ENCODE data around the gene GRIN2A.

GRIN2A gene

DNA sequence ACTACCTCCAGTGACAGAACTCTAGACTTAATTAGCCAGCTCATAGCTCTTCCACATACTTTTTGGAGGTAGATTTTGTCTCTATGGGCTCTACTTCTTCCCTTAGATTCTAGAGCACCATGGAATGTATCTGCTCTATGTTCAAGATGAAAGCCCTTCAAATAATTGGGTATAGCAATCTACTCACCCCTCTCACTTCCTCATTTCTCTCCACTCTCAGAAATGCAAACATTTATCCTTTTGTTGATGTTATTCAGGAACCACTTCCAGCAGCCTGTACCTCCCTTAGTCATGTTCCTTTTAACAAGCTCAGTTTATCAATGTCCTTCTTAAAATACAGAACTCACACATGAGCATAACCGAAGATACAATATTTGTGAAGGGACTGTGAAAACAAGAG is 78.5 kb downstream of the GRIN2A start:
- Histone ChIP-seq H3K27me3 (ENCODE audit: insufficient read depth, low read length) (no peaks in the 10 kb centered on the region), H3K27ac (ENCODE audit: low read length) (no peak overlapping the region), H3K9me3 (ENCODE audit: insufficient read depth, low read depth, low read length) (no peaks in the 10 kb centered on the region), H3K9ac (ENCODE audit: low read depth, low read length) (no peak overlapping the region), H3K4me1 (ENCODE audit: insufficient read depth, low read length) (no peaks in the 10 kb centered on the region), H3K36me3 (ENCODE audit: insufficient read depth, low read depth, low read length) (no peaks in the 10 kb centered on the region), H3K4me3 (ENCODE audit: low read length) (no peak overlapping the region)

DNA sequence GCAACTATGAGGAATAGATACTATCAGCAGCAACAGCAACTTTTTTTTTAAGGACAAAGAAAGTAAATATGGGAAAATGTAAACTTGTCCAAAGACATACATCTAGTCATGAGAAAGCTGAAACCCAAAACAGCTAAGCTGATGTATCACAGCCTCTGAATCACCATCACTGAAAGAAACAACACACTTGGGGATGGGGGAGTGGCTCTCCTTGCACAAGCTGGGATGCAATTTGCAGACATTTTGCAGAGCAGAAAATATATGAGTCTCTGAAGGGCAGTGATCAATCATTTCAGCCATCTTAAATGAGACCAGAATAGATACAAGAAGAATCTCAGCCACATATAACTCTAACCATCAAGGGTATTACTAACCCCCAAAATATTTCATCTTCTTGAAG is 79.1 kb downstream of the GRIN2A start:
- no peak overlapping the region for H3K4me3 ChIP-seq (ENCODE audit: low read length)
- H3K9me3 ChIP-seq (ENCODE audit: insufficient read depth, low read depth, low read length), result no peaks in the 10 kb centered on the region
- no peaks in the 10 kb centered on the region for H3K4me1 ChIP-seq (ENCODE audit: insufficient read depth, low read length)
- no peak overlapping the region for H3K27ac ChIP-seq (ENCODE audit: low read length)
- H3K36me3 ChIP-seq (ENCODE audit: insufficient read depth, low read depth, low read length), result no peaks in the 10 kb centered on the region
- H3K27me3 ChIP-seq (ENCODE audit: insufficient read depth, low read length), result no peaks in the 10 kb centered on the region
- H3K9ac ChIP-seq (ENCODE audit: low read depth, low read length), result no peak overlapping the region

DNA sequence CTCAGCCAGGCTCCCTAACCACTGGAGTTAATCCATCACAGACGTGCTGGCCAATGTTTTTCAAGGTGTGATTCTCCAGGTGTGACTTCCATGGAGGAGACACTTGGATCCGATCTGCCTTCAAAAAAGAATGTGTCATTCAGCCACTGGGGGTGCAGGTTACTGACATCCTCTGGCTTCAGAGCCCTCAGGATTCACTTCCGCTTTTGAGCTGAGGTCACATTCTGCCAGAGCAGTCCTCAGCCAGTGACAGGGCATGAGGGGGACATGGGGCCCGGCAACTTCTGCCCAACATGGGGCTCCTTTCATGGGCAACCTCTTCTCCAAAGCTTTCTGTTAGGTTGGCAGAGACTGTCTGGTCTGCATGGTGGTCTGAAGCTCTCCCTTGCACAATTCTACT is 81.4 kb downstream of the GRIN2A start:
- Histone ChIP-seq H3K4me1 (ENCODE audit: insufficient read depth, low read length) (no peaks in the 10 kb centered on the region), H3K36me3 (ENCODE audit: insufficient read depth, low read depth, low read length) (no peaks in the 10 kb centered on the region), H3K9ac (ENCODE audit: low read depth, low read length) (no peak overlapping the region), H3K27me3 (ENCODE audit: insufficient read depth, low read length) (no peaks in the 10 kb centered on the region), H3K4me3 (ENCODE audit: low read length) (no peak overlapping the region), H3K27ac (ENCODE audit: low read length) (no peak overlapping the region), H3K9me3 (ENCODE audit: insufficient read depth, low read depth, low read length) (peaks cover 3% of the 10 kb centered on the region; the same call in 1 of the 2 replicates)

DNA sequence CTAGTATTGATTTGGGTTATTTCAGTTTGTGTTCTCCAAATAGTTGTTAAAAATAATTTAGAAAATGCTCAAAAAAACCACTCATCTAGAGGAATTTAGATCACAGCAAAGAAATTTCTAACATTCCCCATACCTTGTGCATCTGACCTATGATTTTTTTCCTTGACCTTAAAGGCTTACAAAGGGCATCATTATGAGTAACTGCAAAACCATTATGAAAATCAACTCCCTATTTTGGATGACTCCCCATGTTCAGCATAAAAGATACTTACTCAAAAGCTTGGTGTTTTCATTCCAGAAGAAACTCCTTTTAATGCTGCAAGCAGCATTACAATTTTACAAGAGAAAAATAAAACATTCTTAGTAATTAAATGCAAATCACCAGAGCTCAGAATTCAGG is 83.2 kb downstream of the GRIN2A start:
- no peaks in the 10 kb centered on the region for H3K4me1 ChIP-seq (ENCODE audit: insufficient read depth, low read length)
- no peaks in the 10 kb centered on the region for H3K36me3 ChIP-seq (ENCODE audit: insufficient read depth, low read depth, low read length)
- H3K9ac ChIP-seq (ENCODE audit: low read depth, low read length), result no peak overlapping the region
- peaks cover 3% of the 10 kb centered on the region; the same call in 1 of the 2 replicates for H3K9me3 ChIP-seq (ENCODE audit: insufficient read depth, low read depth, low read length)
- H3K4me3 ChIP-seq (ENCODE audit: low read length), result no peak overlapping the region
- H3K27ac ChIP-seq (ENCODE audit: low read length), result no peak overlapping the region
- H3K27me3 ChIP-seq (ENCODE audit: insufficient read depth, low read length), result no peaks in the 10 kb centered on the region

DNA sequence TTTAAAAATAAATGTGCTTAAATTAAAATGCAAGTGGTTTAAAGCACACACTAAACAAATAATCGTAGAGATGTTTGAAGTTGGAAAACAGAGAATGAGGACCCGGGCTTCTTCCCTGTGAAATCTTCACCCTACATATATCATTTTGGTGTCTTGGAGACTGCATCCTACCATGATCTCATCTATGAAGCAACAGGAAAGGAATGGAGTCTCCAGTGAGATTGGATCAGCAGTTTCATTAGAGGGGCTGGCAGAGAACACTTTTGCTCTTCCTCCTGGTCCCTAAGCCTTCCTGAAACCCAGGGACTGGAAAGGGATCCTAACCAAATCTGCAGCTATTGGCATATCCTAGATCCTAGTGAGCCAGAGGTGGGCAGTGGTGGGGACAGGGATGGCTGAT is 85.0 kb downstream of the GRIN2A start:
- no peak overlapping the region for H3K27ac ChIP-seq (ENCODE audit: low read length)

DNA sequence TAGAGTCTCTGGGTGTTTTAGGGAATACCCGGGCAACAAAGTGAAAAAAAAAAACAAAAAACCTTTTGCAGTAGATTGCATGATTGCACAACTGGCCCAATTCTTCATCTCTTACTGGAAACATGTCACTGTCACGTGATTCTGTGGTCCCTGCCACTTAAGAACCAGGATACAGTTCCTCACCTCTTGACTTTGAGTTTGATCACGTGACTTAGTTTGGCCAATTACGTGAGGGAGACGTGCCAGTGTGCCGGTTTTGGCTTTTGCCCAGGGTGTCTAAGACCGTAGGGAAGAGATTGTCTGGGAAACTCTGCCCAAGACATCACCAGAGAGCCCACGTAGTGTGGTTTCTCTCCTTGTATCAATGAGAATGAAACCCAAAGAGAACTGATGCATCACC is 88.7 kb downstream of the GRIN2A start:
- Histone ChIP-seq H3K4me3 (ENCODE audit: low read length) (no peak overlapping the region), H3K27ac (ENCODE audit: low read length) (no peak overlapping the region), H3K36me3 (ENCODE audit: insufficient read depth, low read depth, low read length) (no peaks in the 10 kb centered on the region), H3K9ac (ENCODE audit: low read depth, low read length) (no peak overlapping the region), H3K4me1 (ENCODE audit: insufficient read depth, low read length) (no peaks in the 10 kb centered on the region), H3K9me3 (ENCODE audit: insufficient read depth, low read depth, low read length) (peaks cover 3% of the 10 kb centered on the region; the same call in 1 of the 2 replicates), H3K27me3 (ENCODE audit: insufficient read depth, low read length) (no peaks in the 10 kb centered on the region)

More for the DNA sequence above, 85.0 kb downstream of the GRIN2A start:
- Histone ChIP-seq H3K4me3 (ENCODE audit: low read length) (no peak overlapping the region), H3K27me3 (ENCODE audit: insufficient read depth, low read length) (no peaks in the 10 kb centered on the region), H3K9me3 (ENCODE audit: insufficient read depth, low read depth, low read length) (peaks cover 3% of the 10 kb centered on the region; the same call in 1 of the 2 replicates), H3K9ac (ENCODE audit: low read depth, low read length) (no peak overlapping the region), H3K4me1 (ENCODE audit: insufficient read depth, low read length) (no peaks in the 10 kb centered on the region), H3K36me3 (ENCODE audit: insufficient read depth, low read depth, low read length) (no peaks in the 10 kb centered on the region)

DNA sequence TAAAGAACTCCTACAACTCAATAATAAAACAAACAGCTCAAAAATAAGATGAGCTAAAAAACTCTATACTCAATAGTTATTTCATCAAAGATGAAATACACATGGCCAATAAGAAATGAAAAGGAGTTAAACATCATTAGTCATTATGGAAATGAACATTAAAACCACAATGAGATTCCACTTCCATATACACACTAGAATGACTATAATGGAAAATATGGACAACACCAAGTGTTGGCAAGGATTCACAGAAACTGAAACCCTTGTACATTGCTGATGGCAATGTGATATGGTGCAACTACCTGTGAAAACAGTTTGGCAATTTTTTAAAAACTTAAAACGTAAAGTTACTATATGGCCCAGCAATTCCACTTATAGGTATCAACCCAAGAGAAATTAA is 91.4 kb downstream of the GRIN2A start:
- H3K9me3 ChIP-seq (ENCODE audit: insufficient read depth, low read depth, low read length), result no peaks in the 10 kb centered on the region
- no peak overlapping the region for H3K27ac ChIP-seq (ENCODE audit: low read length)
- H3K36me3 ChIP-seq (ENCODE audit: insufficient read depth, low read depth, low read length), result no peaks in the 10 kb centered on the region
- H3K9ac ChIP-seq (ENCODE audit: low read depth, low read length), result no peak overlapping the region
- no peaks in the 10 kb centered on the region for H3K4me1 ChIP-seq (ENCODE audit: insufficient read depth, low read length)
- H3K27me3 ChIP-seq (ENCODE audit: insufficient read depth, low read length), result no peaks in the 10 kb centered on the region
- H3K4me3 ChIP-seq (ENCODE audit: low read length), result no peak overlapping the region

DNA sequence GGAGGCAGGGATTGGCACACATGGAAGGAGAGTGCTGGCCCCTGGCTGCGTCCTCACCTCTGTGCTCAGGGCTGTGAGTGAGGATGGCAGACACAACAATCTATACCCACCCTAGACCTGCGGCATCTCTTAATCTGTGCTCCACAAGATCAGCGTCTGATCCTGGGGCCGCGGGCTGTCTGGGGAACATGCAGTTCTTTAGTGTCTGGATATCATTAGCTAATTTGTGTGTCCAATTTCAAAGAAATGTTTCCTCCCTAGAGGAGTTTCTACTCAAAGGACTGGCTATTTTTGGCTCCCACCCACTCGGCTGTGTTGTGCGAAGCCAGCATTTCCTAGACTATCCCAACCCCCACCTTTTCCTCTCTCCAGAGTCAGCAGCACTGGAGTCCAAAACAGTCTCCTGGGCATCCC is 93.8 kb downstream of the GRIN2A start:
- H3K4me1 ChIP-seq (ENCODE audit: insufficient read depth, low read length), result no peaks in the 10 kb centered on the region
- H3K27ac ChIP-seq (ENCODE audit: low read length), result no peak overlapping the region
- H3K9me3 ChIP-seq (ENCODE audit: insufficient read depth, low read depth, low read length), result no peaks in the 10 kb centered on the region
- H3K36me3 ChIP-seq (ENCODE audit: insufficient read depth, low read depth, low read length), result no peaks in the 10 kb centered on the region
- H3K9ac ChIP-seq (ENCODE audit: low read depth, low read length), result no peak overlapping the region
- no peak overlapping the region for H3K4me3 ChIP-seq (ENCODE audit: low read length)
- H3K27me3 ChIP-seq (ENCODE audit: insufficient read depth, low read length), result no peaks in the 10 kb centered on the region

DNA sequence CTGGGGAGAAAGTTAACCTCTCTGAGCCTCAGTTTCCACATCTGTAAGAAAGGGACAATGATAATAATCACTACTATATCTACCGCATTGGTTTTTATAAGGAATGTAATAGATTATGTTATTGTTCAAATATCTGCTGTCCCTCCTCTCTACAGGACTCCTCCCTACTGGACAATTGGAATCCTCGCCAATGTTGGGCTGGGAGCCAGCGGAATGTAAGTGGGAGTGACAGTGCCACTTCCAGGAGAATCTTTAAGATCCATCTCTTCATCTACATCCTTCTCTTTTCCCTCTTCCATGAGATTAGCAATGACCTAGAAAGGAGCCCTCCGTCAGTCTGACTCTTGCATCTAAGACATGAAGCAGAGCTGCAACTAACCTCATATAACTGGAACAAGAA is 95.1 kb downstream of the GRIN2A start:
- Histone ChIP-seq H3K9me3 (ENCODE audit: insufficient read depth, low read depth, low read length) (no peaks in the 10 kb centered on the region), H3K27ac (ENCODE audit: low read length) (no peak overlapping the region), H3K4me3 (ENCODE audit: low read length) (no peak overlapping the region), H3K4me1 (ENCODE audit: insufficient read depth, low read length) (no peaks in the 10 kb centered on the region), H3K27me3 (ENCODE audit: insufficient read depth, low read length) (no peaks in the 10 kb centered on the region), H3K36me3 (ENCODE audit: insufficient read depth, low read depth, low read length) (no peaks in the 10 kb centered on the region), H3K9ac (ENCODE audit: low read depth, low read length) (no peak overlapping the region)

DNA sequence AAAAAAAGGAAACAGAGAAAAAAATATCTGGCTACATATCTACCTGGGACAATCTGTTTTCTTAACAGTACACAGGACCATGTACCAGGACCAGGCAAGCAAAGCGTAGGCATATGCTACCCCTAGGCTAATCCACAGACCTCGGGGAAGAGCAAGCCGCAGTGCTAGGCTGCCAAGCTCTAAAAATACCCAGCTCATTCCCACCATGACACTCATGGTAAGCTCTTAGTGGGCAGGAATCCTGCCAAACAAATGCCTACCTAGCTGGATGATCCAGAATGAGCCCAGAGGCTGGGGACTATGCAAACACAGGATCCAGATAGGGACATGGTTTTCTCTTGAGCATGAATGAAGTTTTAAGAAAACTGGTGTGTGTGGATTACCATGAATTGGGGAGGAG is 95.6 kb downstream of the GRIN2A start:
- no peak overlapping the region for H3K27ac ChIP-seq (ENCODE audit: low read length)
- no peaks in the 10 kb centered on the region for H3K36me3 ChIP-seq (ENCODE audit: insufficient read depth, low read depth, low read length)
- no peaks in the 10 kb centered on the region for H3K9me3 ChIP-seq (ENCODE audit: insufficient read depth, low read depth, low read length)
- H3K27me3 ChIP-seq (ENCODE audit: insufficient read depth, low read length), result no peaks in the 10 kb centered on the region
- H3K4me3 ChIP-seq (ENCODE audit: low read length), result no peak overlapping the region
- no peak overlapping the region for H3K9ac ChIP-seq (ENCODE audit: low read depth, low read length)
- no peaks in the 10 kb centered on the region for H3K4me1 ChIP-seq (ENCODE audit: insufficient read depth, low read length)

DNA sequence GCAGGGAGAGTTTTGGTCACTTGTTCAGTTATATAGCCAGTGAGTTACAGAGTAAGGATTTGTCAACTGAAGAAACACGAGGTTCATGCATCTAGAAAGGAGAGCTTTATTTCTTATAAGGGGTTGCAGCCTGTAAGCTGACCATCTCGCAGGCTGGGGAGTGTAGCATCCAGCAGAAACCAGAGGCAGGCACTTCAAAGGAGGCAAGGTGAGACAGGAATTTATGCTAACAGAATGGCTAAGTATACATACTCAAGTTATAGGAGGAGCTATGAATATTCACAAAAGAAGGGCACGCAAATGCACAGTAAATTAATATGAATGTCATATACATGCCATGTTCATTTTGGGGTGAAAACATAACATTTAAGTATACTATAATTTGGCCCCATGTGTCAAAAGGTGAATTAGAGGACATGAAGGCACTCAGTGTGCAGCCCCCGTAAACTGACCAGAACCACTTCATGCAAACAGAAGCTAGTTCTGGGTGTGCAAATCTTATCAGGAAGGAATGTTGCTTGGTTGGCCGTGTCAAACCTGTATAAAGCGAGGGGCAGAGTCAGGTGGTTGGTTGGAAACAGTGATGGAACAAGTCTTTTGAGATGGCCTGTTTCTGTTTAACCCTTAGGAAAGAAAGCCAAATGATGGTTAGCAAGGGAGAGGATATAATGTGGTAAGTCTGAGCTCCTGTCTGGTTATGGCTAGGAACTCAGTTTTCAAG is 97.0 kb downstream of the GRIN2A start:
- no peaks in the 10 kb centered on the region for H3K36me3 ChIP-seq (ENCODE audit: insufficient read depth, low read depth, low read length)
- H3K27me3 ChIP-seq (ENCODE audit: insufficient read depth, low read length), result no peaks in the 10 kb centered on the region
- 0 out of 2 replicates have a peak, but pooled peaks cover 3% of the 10 kb centered on the region for H3K4me1 ChIP-seq (ENCODE audit: insufficient read depth, low read length)
- H3K9me3 ChIP-seq (ENCODE audit: insufficient read depth, low read depth, low read length), result no peaks in the 10 kb centered on the region
- H3K4me3 ChIP-seq (ENCODE audit: low read length), result no peak overlapping the region
- H3K9ac ChIP-seq (ENCODE audit: low read depth, low read length), result no peak overlapping the region
- H3K27ac ChIP-seq (ENCODE audit: low read length), result no peak overlapping the region

DNA sequence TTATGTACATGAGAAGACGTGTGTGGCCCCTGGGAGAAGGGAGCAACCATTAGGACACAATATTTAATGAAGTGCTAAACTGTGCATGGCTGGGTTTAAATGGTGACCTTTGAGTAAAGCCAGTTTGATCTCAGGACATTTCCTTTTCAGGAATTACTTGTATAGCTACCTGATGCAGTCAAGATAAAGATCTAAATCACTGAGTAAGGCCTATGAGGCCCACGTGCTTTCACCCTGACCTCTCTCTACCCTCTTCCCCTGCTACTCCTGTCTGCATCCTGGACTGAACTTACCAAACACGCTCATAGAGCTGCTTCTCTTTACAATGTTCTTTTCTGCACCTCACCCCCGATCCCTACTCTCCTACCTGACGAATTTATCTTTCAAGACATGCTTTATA is 98.9 kb downstream of the GRIN2A start:
- Histone ChIP-seq H3K27me3 (ENCODE audit: insufficient read depth, low read length) (no peaks in the 10 kb centered on the region), H3K9ac (ENCODE audit: low read depth, low read length) (no peak overlapping the region), H3K36me3 (ENCODE audit: insufficient read depth, low read depth, low read length) (no peaks in the 10 kb centered on the region), H3K27ac (ENCODE audit: low read length) (no peak overlapping the region), H3K4me3 (ENCODE audit: low read length) (no peak overlapping the region), H3K9me3 (ENCODE audit: insufficient read depth, low read depth, low read length) (no peaks in the 10 kb centered on the region), H3K4me1 (ENCODE audit: insufficient read depth, low read length) (0 out of 2 replicates have a peak, but pooled peaks cover 7% of the 10 kb centered on the region)

Measured in iPS-20b (cell line).